ENCODE results near the gene ITGAD.

DNA sequence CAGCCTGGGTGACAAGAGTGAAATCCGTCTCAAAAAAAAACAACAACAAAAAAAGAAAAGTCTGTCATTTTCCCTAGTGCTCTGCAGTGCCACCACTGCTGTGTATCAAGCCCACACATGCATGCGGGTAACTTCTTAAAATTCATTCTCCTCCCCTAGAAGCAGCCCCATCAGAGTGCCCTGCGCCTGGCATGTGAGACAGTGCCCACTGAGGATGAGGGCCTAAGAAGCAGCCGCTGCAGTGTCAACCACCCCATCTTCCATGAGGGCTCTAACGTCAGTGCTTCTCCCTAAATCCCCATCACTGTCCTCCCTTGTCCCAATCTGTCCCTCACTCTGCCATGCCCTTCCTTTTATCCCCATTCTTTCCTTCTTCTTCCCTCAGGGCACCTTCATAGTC is 24.8 kb downstream of the ITGAD start:
- TF ChIP-seq, protein P1, sequence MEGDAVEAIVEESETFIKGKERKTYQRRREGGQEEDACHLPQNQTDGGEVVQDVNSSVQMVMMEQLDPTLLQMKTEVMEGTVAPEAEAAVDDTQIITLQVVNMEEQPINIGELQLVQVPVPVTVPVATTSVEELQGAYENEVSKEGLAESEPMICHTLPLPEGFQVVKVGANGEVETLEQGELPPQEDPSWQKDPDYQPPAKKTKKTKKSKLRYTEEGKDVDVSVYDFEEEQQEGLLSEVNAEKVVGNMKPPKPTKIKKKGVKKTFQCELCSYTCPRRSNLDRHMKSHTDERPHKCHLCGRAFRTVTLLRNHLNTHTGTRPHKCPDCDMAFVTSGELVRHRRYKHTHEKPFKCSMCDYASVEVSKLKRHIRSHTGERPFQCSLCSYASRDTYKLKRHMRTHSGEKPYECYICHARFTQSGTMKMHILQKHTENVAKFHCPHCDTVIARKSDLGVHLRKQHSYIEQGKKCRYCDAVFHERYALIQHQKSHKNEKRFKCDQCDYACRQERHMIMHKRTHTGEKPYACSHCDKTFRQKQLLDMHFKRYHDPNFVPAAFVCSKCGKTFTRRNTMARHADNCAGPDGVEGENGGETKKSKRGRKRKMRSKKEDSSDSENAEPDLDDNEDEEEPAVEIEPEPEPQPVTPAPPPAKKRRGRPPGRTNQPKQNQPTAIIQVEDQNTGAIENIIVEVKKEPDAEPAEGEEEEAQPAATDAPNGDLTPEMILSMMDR (IDR thresholded peaks at IDR 0.05) = no peak
- TF ChIP-seq POLR2A (IDR thresholded peaks at IDR 0.05) (no peak), EP300 (IDR thresholded peaks at IDR 0.05) (no peak), POLR2AphosphoS5 (IDR thresholded peaks at IDR 0.05) (no peak)

All from gastroesophageal sphincter (tissue), 3 donors.